A673 (cell line): ENCODE data around the gene ABCC9.

Source experiments
- CTCF ChIP-seq: fragments of 300-800, 200-600 bp; sonication (generic); conservative IDR thresholded peaks from 2 replicates; pipeline ENCODE4 v1.5.1; 2017; ENCODE audit warnings: low read depth, mild to moderate bottlenecking, antibody characterized with exemption, low read length, moderate library complexity, mixed read lengths
- EZH2 ChIP-seq: fragments of 200-600 bp; sonication (generic); IDR thresholded peaks from 2 replicates; pipeline ENCODE4 v1.6.1; 2017; ENCODE audit warnings: borderline replicate concordance, low read depth, mild to moderate bottlenecking, mixed read lengths, antibody characterized with exemption, low read length; ENCODE audit not compliant: poor library complexity, severe bottlenecking

GRCh38 chr12:21962236-21962635, 21.0 kb upstream of the ABCC9 start:
- TF ChIP-seq CTCF (no peak), EZH2 (no peak)
